Measurements from ENCODE around the gene TSPAN7.

DNA sequence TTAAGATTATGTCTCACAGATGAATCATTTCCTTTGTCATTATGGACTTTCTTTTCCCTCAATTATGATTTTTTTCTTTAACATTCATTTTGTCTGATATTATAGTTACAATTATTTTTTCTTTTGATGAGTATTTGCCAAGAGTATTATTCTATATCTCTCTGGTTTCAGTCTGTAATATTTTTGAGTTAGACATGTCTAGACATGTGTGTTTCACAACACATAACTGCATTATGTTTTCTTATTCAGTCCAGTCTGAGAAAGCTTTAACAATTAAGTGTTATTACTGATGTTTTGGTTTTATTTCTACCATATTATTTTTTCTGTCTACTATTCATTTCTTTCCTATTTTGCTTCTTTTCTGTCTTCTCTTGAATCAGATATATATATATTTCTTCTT, 131.6 kb downstream of the TSPAN7 start:
- no peak for TF ChIP-seq CTCF (IDR thresholded peaks at IDR 0.05; ENCODE audit: poor library complexity)
- no peak for TF ChIP-seq EZH2 (IDR thresholded peaks at IDR 0.05; ENCODE audit: borderline replicate concordance)
- TF ChIP-seq EZH2phosphoT487 (IDR thresholded peaks at IDR 0.05; ENCODE audit: low read depth, severe bottlenecking, unreplicated experiment) = no peak
